Measurements from ENCODE around the gene VRTN. TPM values are rescaled to one million over a fixed set of nuclear protein-coding genes. Genes with fewer than 3 reads are reported as not detected.

VRTN gene
- total and polyA plus RNA-seq, 9 of the 15 experiments (the other 6 are each of a cell fraction or from before 2014, with no cell fraction given): 0.05 to 0.09 (median 0.06) TPM; not detected in 6

- Histone ChIP-seq H4K20me1 (replicated peaks; ENCODE audit: control insufficient read depth, insufficient read depth, low read length) (no peaks in the 10 kb centered on the region), H3K9me3 (replicated peaks; ENCODE audit: control insufficient read depth, insufficient read depth, low read depth, low read length) (no peaks in the 10 kb centered on the region), H3K9ac (ENCODE audit: insufficient read depth in 1 of 2, low read depth in 2 of 2, low read length in 2 of 2) (no peak overlapping the region), H3K27me3 (ENCODE audit: control insufficient read depth in 2 of 2, insufficient read depth in 2 of 2, low read length in 2 of 2) (no peaks in the 10 kb centered on the region; a peak in 1 of 5 replicates), H3K4me3 (no peak overlapping the region), H3K9me1 (ENCODE audit: control insufficient read depth, insufficient read depth, low read length) (no peaks in the 10 kb centered on the region), H3K4me1 (replicated peaks in 1 of 2; ENCODE audit: control insufficient read depth in 2 of 2, insufficient read depth in 2 of 2, low read length in 2 of 2) (peaks cover 2 to 6% of the 10 kb centered on the region in 2 experiments; a peak in 4 of 5 replicates), H2AFZ (ENCODE audit: low read depth, low read length) (no peak overlapping the region), H3K4me2 (ENCODE audit: insufficient read depth, low read length) (no peak overlapping the region; the same call in 1 of the 2 replicates), H3K36me3 (ENCODE audit: control insufficient read depth, insufficient read depth, low read length) (no peaks in the 10 kb centered on the region), H3K79me2 (ENCODE audit: control insufficient read depth, insufficient read depth, low read length) (no peaks in the 10 kb centered on the region), H3K27ac (ENCODE audit: extremely low read depth, low read depth, low read length) (no peak overlapping the region)
- no TSS peak for BruUV-seq (replicated peaks)
- CTCF ChIA-PET (ENCODE audit: low intra/inter-chr PET ratio): no interaction called here
- POLR2A ChIA-PET: interaction anchor here (1.0 kb wide), 1 partner anchor 11 kb away, joined by 3 read pairs; no protein-coding TSS in a partner anchor
- no peak for DNase-seq (ENCODE audit: extremely low read depth in 1 of 4, low spot score in 3 of 4)
- intact Hi-C loops (cut with micrococcal nuclease): no loop called here
- in situ Hi-C loops (cut with MboI): no loop called here
- 13% methylated on average over 4 of the region's 4 CpGs for WGBS (ENCODE audit: insufficient coverage, low coverage, missing lambda C conversion rate)
- peak; percentile 25; the same call in 2 of the 3 replicates for ATAC-seq
- FAIRE-seq: no peak
- TF ChIP-seq ZNF121 (CRISPR knock-in tag; conservative IDR thresholded peaks at IDR 0.05): no peak
- TF ChIP-seq JUND (IDR thresholded peaks at IDR 0.05; ENCODE audit: borderline replicate concordance, low read depth, low read length): no peak
- no peak for TF ChIP-seq JUND (tag; IDR thresholded peaks at IDR 0.05; ENCODE audit: borderline replicate concordance, low read depth, low read length)
- no peak for TF ChIP-seq NCOA6 (IDR thresholded peaks at IDR 0.05)
- TF ChIP-seq ELF1 (tag; IDR thresholded peaks at IDR 0.05): no peak
- no peak for TF ChIP-seq SMARCA4 (IDR thresholded peaks at IDR 0.05)
- no peak for TF ChIP-seq BRD4 (IDR thresholded peaks at IDR 0.05)
- TF ChIP-seq HES1 (IDR thresholded peaks at IDR 0.05; ENCODE audit: low read depth): no peak
- TF ChIP-seq ETV1 (tag; conservative IDR thresholded peaks at IDR 0.05; ENCODE audit: low read depth): no peak
- TF ChIP-seq CBX1 (IDR thresholded peaks at IDR 0.05; ENCODE audit: low read depth): no peak
- TF ChIP-seq NCOA4 (IDR thresholded peaks at IDR 0.05; ENCODE audit: partially characterized antibody): no peak
- no peak for TF ChIP-seq SAP30 (IDR thresholded peaks at IDR 0.05; ENCODE audit: borderline replicate concordance, insufficient read depth, low read depth, low read length, poor library complexity, severe bottlenecking)
Measured at GRCh38 chr14:74349757-74350156, 1.5 kb downstream of the VRTN start.
